GM12874 (cell line): ENCODE data around the gene PCDHGB7.
"Not testable (repeated sequence)": the region's sequence is repeated elsewhere in the genome, so short reads cannot be mapped to it uniquely, and the experiment has no call there.

ENCODE experiments used
- TF ChIP-seq, protein P1 (sequence below): IDR thresholded peaks from 2 replicates; pipeline ENCODE4 v1.5.1; 2011; ENCODE audit warnings: low read depth, mild to moderate bottlenecking, control low read depth, low read length, moderate library complexity; ENCODE audit not compliant: insufficient read depth

The PCDHGB7 gene

DNA sequence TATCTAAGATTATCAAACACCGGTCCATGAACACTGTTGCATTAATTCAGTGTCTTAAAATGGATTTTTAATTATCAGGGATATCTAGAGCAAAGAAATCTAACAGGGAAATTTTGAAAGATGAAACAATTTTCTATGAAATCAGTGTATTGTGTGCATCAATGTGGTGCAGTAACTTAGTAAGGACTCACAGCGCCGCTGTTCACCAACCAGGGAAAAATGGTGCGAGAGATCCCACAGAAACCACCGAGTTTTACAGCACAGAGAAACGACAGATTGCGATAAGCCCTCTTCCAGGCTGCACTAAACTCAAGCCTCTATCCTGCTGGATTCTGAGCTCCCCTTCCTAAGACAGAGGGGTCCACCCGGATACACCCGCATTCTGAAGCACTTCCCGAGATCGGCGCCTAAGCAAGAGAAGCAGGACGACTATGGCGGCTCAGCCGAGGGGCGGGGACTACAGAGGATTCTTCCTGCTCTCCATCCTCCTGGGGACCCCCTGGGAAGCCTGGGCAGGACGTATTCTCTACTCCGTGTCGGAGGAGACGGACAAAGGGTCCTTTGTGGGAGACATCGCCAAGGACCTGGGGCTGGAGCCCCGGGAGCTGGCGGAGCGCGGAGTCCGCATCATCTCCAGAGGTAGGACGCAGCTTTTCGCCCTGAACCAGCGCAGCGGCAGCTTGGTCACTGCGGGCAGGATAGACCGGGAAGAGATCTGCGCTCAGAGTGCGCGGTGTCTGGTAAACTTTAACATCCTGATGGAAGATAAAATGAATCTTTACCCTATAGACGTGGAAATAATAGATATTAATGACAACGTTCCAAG, 34.8 kb upstream of the PCDHGB7 start, which contains the start of gene PCDHGA7:
TSS of gene PCDHGA7 (plus strand) at position 274 of the 826 bp plus-strand sequence. CDS start at position 432, 158 bp downstream.
- TF ChIP-seq, protein P1, sequence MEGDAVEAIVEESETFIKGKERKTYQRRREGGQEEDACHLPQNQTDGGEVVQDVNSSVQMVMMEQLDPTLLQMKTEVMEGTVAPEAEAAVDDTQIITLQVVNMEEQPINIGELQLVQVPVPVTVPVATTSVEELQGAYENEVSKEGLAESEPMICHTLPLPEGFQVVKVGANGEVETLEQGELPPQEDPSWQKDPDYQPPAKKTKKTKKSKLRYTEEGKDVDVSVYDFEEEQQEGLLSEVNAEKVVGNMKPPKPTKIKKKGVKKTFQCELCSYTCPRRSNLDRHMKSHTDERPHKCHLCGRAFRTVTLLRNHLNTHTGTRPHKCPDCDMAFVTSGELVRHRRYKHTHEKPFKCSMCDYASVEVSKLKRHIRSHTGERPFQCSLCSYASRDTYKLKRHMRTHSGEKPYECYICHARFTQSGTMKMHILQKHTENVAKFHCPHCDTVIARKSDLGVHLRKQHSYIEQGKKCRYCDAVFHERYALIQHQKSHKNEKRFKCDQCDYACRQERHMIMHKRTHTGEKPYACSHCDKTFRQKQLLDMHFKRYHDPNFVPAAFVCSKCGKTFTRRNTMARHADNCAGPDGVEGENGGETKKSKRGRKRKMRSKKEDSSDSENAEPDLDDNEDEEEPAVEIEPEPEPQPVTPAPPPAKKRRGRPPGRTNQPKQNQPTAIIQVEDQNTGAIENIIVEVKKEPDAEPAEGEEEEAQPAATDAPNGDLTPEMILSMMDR = no peak

GRCh38 chr5:141383345-141383744, 34.1 kb upstream of the PCDHGB7 start:
- TF ChIP-seq, protein P1 = no peak

- TF ChIP-seq, protein P1 = no peak
Observed at GRCh38 chr5:141384471-141385267, 32.8 kb upstream of the PCDHGB7 start.

- TF ChIP-seq, protein P1 = not testable (repeated sequence)
Observed at GRCh38 chr5:141387557-141388311, 29.7 kb upstream of the PCDHGB7 start, which contains the start of gene PCDHGB4. PCDHGB4 (plus strand) TSS chr5:141387698; CDS start chr5:141387885, 187 bp downstream.

DNA sequence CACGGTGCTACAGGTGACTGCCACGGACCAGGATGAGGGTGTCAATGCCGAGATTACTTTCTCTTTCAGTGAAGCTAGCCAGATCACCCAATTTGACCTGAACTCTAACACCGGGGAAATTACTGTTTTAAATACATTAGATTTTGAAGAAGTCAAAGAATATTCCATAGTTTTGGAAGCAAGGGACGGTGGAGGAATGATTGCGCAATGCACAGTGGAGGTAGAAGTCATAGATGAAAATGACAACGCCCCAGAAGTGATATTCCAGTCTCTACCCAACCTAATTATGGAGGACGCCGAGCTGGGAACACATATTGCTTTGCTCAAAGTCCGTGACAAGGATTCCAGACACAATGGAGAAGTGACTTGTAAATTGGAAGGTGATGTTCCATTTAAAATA, 28.8 kb upstream of the PCDHGB7 start:
- TF ChIP-seq, protein P1 = no peak

- TF ChIP-seq, protein P1 = no peak
Observed at GRCh38 chr5:141389153-141390042, 28.1 kb upstream of the PCDHGB7 start.
